H54 (cell line): ENCODE data around the gene YIPF2.
"Not testable (repeated sequence)": the region's sequence is repeated elsewhere in the genome, so short reads cannot be mapped to it uniquely, and the experiment has no call there.

Experiments
- DNase-seq: peaks from one replicate; pipeline ENCODE4 v3.0.0; 2011; ENCODE audit warnings: low spot score, mixed read lengths; ENCODE audit not compliant: insufficient read length
- FAIRE-seq: peaks from 3 replicates; lab custom pipeline; 2011; peaks lifted over from hg19 to GRCh38; lab: Jason Lieb, UNC
- POLR2A ChIP-seq: IDR thresholded peaks from 2 replicates; pipeline ENCODE4 v1.6.1; 2011; ENCODE audit warnings: low read depth, mild to moderate bottlenecking, low read length

Gene YIPF2

DNA sequence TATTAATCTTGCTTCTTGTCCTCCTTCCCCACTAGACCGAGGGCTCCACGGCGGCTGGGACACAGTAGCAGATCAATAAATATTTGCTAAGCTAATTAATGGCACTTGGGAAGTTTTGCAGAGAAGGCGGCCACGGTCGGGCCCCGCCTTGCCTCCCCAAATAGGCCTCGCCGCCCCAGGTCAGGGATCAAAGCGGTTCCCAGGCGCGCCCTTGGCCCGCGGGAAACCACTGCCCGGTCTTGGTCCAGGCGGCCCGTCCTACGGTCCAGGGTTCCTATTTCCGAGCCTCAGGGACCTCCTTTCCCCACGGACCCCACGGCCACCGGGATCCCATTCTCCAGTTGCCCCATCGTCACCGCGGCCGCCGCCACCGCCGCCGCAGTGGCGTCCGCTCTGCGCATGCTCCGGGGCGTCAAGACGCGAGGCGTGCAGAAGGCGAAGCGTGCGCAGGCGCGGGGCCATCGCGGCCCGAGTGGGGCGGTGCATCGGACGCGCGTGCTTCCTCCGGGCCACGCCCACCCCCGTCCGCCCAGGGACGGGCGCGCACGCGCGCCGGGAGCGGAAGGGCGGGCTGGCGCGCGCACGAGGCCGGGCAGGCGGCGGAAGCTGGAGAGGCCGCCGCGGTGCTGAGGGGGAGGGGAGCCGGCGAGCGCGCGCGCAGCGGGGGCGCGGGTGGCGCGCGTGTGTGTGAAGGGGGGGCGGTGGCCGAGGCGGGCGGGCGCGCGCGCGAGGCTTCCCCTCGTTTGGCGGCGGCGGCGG, 32.1 kb upstream of the YIPF2 start, which contains the start of gene SMARCA4:
Gene SMARCA4 (plus strand): TSS at position 717 of the 759 bp plus-strand sequence. CDS start 23,122 bp downstream, outside the sequence.
- FAIRE-seq = no peak
- peak; percentile 92 for TF ChIP-seq POLR2A

DNA sequence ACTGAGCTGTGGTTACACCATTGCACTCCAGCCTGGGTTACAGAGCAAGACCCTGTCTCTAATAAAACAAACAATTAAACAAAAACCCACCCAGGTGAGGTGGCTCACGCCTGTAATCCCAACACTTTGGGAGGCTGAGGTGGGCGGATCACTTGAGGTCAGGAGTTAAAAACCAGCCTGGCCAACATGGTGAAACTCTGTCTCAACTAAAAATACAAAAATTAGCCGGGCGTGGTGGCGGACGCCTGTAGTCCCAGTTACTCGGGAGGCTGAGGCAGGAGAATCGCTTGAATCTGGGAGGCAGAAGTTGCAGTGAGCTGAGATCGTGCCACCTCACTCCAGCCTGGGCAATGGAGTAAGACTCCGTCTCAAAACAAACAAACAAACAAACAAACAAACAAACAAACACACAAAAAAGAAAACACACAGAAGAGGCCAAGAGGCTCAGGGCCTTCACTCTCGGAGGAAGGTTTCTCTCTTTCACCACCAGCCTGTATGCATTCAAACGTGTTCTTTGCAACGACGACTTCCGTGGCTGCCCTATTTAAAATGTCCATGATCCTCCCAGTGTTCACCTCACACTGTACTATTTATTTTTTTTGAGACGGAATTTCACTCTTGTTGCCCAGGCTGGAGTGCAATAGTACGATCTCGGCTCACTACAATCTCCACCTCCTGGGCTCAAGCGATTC, 31.0 kb upstream of the YIPF2 start:
- not testable (repeated sequence) for DNase-seq, FAIRE-seq

More for the DNA sequence above, 32.1 kb upstream of the YIPF2 start, which contains the start of gene SMARCA4:
- DNase-seq = peak; percentile 97

GRCh38 chr19:10952809-10953208, 24.4 kb upstream of the YIPF2 start:
- DNase-seq (no peak), FAIRE-seq (no peak)
- no peak for TF ChIP-seq POLR2A

GRCh38 chr19:10946958-10947657, 18.7 kb upstream of the YIPF2 start:
- FAIRE-seq (no peak), DNase-seq (no peak)
- no peak for TF ChIP-seq POLR2A

GRCh38 chr19:10945264-10945663, 16.8 kb upstream of the YIPF2 start:
- no peak for DNase-seq
- TF ChIP-seq POLR2A = no peak

DNA sequence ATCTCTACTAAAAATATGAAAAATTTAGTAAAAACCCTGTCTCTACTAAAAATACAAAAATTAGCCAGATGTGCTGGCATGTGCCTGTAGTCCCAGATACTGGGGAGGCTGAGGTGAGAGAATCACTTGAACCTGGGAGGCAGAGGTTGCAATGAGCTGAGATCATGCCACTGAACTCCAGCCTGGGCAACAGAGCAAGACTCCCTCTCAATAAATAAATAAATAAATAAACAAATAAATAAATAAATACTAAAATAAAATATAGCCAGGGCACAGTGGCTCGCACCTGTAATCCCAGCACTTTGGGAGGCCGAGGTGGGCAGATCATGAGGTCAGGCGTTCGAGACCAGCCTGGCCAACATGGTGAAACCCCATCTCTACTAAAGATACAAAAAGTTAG, 15.0 kb upstream of the YIPF2 start:
- DNase-seq = not testable (repeated sequence)

More at GRCh38 chr19:10945264-10945663, 16.8 kb upstream of the YIPF2 start:
- no peak for FAIRE-seq

DNA sequence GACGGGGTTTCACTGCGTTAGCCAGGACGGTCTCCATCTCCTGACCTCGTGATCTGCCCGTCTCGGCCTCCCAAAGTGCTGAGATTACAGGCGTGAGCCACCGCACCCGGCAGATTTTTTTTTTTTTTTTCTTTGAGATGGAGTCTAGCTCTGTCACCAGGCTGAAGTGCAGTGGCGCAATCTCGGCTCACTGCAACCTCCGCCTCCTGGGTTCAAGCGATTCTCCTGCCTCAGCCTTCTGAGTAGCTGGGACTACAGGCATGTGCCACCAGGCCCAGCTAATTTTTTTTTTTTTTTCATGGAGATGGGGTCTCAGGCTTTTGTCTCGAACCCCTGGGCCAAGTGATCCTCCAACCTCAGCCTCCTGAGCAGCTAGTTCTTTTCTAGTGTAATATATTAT, 13.2 kb upstream of the YIPF2 start:
- FAIRE-seq, DNase-seq: not testable (repeated sequence)

More for the DNA sequence above, 15.0 kb upstream of the YIPF2 start:
- FAIRE-seq = not testable (repeated sequence)

GRCh38 chr19:10936661-10937084, 8.2 kb upstream of the YIPF2 start:
- FAIRE-seq (no peak), DNase-seq (no peak)
- no peak for TF ChIP-seq POLR2A

DNA sequence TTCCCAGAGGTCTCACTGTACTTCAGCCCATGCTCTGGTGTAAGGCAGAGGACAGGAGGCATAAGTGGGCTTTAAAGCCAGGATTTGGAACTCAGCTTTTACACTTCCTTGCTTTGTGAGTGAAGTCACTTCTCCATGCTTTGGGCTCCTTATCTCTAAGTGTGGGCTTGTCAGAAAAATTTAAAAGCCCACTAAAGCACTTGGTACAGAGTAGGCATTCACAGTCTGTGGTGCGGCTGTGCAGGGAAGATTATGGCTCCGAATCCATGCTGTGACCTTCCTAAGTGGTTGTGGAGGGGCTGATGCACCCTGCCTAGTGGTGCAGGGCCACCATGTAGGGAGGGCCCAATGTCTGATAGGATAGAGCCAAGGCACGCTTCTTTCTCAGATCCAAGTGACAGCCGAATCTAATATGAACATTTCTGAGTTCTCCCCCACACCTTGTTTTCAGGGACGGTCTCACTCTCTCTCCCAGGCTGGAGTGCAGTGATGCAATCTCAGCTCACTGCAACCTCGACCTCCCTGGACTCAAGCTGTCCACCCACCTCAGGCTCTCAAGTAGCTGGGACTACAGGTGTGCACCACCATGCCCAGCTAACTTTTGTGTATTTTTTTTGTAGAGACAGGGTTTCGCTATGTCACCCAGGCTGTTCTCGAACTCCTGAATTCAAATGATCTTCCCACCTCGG, 7.1 kb upstream of the YIPF2 start:
- TF ChIP-seq POLR2A = no peak
- DNase-seq (no peak), FAIRE-seq (no peak)

GRCh38 chr19:10929402-10929794, 959 bp upstream of the YIPF2 start:
- no peak for DNase-seq
- no peak for TF ChIP-seq POLR2A
- FAIRE-seq = no peak

- no peak for FAIRE-seq
- DNase-seq = no peak
Measured at GRCh38 chr19:10927730-10928562, 493 bp downstream of the YIPF2 start.

DNA sequence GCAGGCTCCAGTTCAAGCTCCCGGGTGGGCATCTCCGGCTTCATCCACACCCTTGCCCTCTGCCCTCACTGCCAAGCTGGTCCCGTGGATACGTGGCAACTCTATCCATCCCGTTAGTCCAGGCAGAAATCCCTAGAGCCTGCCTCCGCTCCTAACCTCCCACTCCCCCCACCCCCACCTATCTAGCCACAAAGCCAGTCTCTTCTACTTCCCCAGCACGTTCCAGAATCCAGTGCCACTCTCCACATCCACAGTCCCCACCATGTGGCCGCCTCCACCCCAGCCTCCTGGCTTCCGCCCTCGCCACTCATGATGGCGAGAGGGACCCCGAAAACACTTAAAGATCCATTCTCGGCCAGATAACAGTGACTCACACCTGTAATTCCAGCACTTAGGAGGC, 3.8 kb downstream of the YIPF2 start:
- TF ChIP-seq POLR2A = no peak
- FAIRE-seq (no peak), DNase-seq (no peak)

More at GRCh38 chr19:10927730-10928562, 493 bp downstream of the YIPF2 start:
- no peak for TF ChIP-seq POLR2A
